Astrocyte of the cerebellum (primary cell): ENCODE data around the gene PPFIA4.
"Not testable (repeated sequence)": the region's sequence is repeated elsewhere in the genome, so short reads cannot be mapped to it uniquely, and the experiment has no call there.

Source experiments
- DNase-seq: peaks from one replicate; pipeline ENCODE4 v3.0.0-alpha.2; 2011; ENCODE audit warnings: low read depth
- H3K4me3 ChIP-seq: 2 replicates; pipeline ENCODE4 v1.5.1; 2011; ENCODE audit warnings: mild to moderate bottlenecking, low read depth, low read length, moderate library complexity
- CTCF ChIP-seq: IDR thresholded peaks from 2 replicates; pipeline ENCODE4 v1.5.1; 2012; ENCODE audit warnings: low read length, low read depth, moderate library complexity, mild to moderate bottlenecking; ENCODE audit errors: missing control alignments
- in situ Hi-C: cut with HindIII; loops from 2 replicates; pipeline ENCODE4 v1.10.0; 2017; ENCODE audit warnings: low sequenced_read_pairs

Gene PPFIA4

GRCh38 chr1:203026031-203026665 lies at the start of gene PPFIA4:
Gene PPFIA4, plus strand, starts transcription at chr1:203026491. Its CDS starts 12,518 bp downstream, at chr1:203039009.
- peak within 1 kb of the TSS; percentile 54 for H3K4me3 ChIP-seq
- no peak for TF ChIP-seq CTCF
- in situ Hi-C loops, result no loop called here
- peak; percentile 42 for DNase-seq

GRCh38 chr1:202976633-202977032 lies 49.7 kb upstream of the PPFIA4 start:
- no peak for DNase-seq
- TF ChIP-seq CTCF, result no peak
- no peak overlapping the region for H3K4me3 ChIP-seq
- in situ Hi-C loops, result no loop called here

GRCh38 chr1:202979459-202979858 lies 46.8 kb upstream of the PPFIA4 start:
- DNase-seq, result no peak
- in situ Hi-C loops, result no loop called here
- no peak for TF ChIP-seq CTCF
- no peak overlapping the region for H3K4me3 ChIP-seq

GRCh38 chr1:202981939-202982338 lies 44.4 kb upstream of the PPFIA4 start:
- no peak overlapping the region for H3K4me3 ChIP-seq
- TF ChIP-seq CTCF, result no peak
- DNase-seq, result no peak
- in situ Hi-C loops, result no loop called here

- H3K4me3 ChIP-seq, result no peak overlapping the region
- in situ Hi-C loops, result no loop called here
- no peak for TF ChIP-seq CTCF
- DNase-seq, result no peak
These were observed 43.4 kb upstream of the PPFIA4 start for GRCh38 chr1:202982715-202983430.

- H3K4me3 ChIP-seq, in situ Hi-C loops, DNase-seq: not testable (repeated sequence)
These were observed 40.2 kb upstream of the PPFIA4 start for GRCh38 chr1:202986120-202986519.

GRCh38 chr1:202987255-202987654 lies 39.0 kb upstream of the PPFIA4 start:
- no peak for DNase-seq
- in situ Hi-C loops, result no loop called here
- no peak overlapping the region for H3K4me3 ChIP-seq
- no peak for TF ChIP-seq CTCF
